Progenitor cell of endocrine pancreas (in vitro differentiated cells): ENCODE data around the gene ZNF880. TPM values are rescaled to one million over a fixed set of nuclear protein-coding genes. Genes with fewer than 3 reads are reported as not detected.
A peak's percentile ranks its signal among the peaks of the same experiment; 100 is the strongest.
"Not testable (repeated sequence)": the region's sequence is repeated elsewhere in the genome, so short reads cannot be mapped to it uniquely, and the experiment has no call there.

Source experiments
- DNase-seq: peaks from one replicate; pipeline ENCODE4 v3.0.0; 2021; ENCODE audit warnings: low spot score; ENCODE audit not compliant: unreplicated experiment
- H3K27ac Mint-ChIP-seq: 2 replicates; pipeline ENCODE4 v1.8.0; 2021; ENCODE audit warnings: mild to moderate bottlenecking, moderate library complexity, mixed read lengths
- H3K27me3 Mint-ChIP-seq: 2 replicates; pipeline ENCODE4 v1.8.0; 2021; ENCODE audit warnings: mixed read lengths
- H3K36me3 Mint-ChIP-seq: 2 replicates; pipeline ENCODE4 v1.8.0; 2022; ENCODE audit warnings: mixed read lengths; ENCODE audit not compliant: insufficient read depth
- H3K4me1 Mint-ChIP-seq: 2 replicates; pipeline ENCODE4 v1.8.0; 2021; ENCODE audit warnings: low read depth, mixed read lengths
- H3K4me3 Mint-ChIP-seq: 2 replicates; pipeline ENCODE4 v1.8.0; 2021; ENCODE audit warnings: low read depth, mild to moderate bottlenecking, moderate library complexity, mixed read lengths
- H3K9me3 Mint-ChIP-seq: 2 replicates; pipeline ENCODE4 v1.8.0; 2021; ENCODE audit warnings: low read depth, mixed read lengths
- total RNA-seq: library from RNA; stranded (reverse); gene quantifications from 2 replicates; pipeline ENCODE4 v1.2.1, GENCODE V29; 2021
- TF ChIP-seq, protein P1 (sequence below): fragments of 200-600 bp; sonication (generic); IDR thresholded peaks from one replicate; pipeline ENCODE4 v1.5.0; 2021; ENCODE audit warnings: antibody characterized with exemption, mild to moderate bottlenecking; ENCODE audit not compliant: unreplicated experiment

The ZNF880 gene
- total RNA-seq, 1 donor from 2014 or later = 36.7 TPM

DNA sequence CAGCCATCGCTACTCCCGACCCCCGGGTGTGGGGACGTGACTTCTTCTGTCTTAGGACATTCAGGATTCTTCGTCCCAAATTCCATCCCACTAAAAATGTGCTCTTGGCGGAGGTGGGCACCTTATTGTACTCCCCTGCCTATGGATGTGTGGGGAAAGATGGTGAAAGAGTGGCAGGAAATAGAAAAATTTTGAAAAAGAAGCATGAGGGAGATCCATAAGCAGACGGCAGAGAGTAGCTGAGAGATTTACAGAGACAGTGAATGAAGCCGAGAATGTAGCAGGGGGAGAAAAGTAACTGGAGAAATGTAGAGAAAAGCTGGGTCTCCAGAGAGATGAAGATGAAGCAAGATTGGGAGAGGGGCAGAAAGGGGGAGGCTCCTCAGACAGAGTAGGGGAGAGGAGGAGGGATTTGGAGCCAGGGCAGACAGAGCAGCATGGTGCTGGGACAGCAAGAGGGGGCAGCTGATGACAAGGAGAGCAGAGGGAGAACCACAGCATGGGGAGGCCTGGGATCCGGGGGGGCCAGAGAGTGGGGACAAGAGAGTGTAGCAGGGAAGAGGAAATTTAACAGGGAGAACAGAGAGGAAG, 32.8 kb upstream of the ZNF880 start:
- Mint-ChIP-seq H3K27me3 (no peaks in the 10 kb centered on the region), H3K36me3 (peaks cover 17% of the 10 kb centered on the region), H3K4me1 (peaks cover 28% of the 10 kb centered on the region), H3K4me3 (peak overlapping the region; percentile 92), H3K27ac (peak overlapping the region; percentile 97), H3K9me3 (peaks cover 14% of the 10 kb centered on the region)
- no peak for DNase-seq
- TF ChIP-seq, protein P1, sequence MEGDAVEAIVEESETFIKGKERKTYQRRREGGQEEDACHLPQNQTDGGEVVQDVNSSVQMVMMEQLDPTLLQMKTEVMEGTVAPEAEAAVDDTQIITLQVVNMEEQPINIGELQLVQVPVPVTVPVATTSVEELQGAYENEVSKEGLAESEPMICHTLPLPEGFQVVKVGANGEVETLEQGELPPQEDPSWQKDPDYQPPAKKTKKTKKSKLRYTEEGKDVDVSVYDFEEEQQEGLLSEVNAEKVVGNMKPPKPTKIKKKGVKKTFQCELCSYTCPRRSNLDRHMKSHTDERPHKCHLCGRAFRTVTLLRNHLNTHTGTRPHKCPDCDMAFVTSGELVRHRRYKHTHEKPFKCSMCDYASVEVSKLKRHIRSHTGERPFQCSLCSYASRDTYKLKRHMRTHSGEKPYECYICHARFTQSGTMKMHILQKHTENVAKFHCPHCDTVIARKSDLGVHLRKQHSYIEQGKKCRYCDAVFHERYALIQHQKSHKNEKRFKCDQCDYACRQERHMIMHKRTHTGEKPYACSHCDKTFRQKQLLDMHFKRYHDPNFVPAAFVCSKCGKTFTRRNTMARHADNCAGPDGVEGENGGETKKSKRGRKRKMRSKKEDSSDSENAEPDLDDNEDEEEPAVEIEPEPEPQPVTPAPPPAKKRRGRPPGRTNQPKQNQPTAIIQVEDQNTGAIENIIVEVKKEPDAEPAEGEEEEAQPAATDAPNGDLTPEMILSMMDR = no peak

DNA sequence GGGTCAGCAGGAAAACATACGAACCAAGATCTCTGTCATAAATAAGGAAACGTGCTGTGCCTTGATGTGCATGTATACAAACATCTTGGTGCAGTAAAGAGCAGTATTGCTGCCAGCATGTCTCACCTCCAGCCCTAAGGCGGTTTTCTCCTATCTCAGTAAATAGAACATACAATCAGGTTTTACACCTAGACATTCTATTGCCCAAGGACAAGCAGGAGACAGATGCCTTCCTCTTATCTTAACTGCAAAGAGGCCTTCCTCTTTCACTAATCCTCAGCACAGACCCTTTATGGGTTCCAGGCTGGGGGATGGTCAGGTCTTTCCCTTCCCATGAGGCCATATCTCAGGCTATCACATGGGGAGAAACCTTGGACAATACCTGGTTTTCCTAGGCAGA, 30.7 kb upstream of the ZNF880 start:
- not testable (repeated sequence) for DNase-seq, H3K9me3 Mint-ChIP-seq, H3K27me3 Mint-ChIP-seq, H3K36me3 Mint-ChIP-seq
- Mint-ChIP-seq H3K4me3 (peak overlapping the region; percentile 61), H3K4me1 (peaks cover 28% of the 10 kb centered on the region), H3K27ac (peak overlapping the region; percentile 95)

DNA sequence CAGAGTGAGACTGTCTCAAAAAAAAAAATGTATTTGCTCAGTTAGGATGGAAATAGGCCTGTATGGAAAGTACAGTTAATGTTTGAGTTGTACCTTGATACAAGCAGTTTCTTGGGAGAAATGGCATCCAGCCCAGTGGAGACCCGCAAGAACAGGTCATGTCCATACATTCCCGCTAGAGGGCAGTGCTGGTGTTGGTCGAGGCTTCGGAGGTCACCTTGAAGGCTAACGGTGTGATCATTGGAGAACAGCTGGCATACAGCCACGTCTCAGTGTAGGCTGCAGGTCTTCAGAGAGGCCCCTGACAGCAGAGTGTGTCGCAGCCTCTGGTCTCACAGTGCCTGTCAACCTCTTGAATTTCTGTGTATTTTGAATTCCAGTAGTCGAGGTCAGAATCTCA, 26.2 kb upstream of the ZNF880 start:
- peaks cover 13% of the 10 kb centered on the region for H3K4me1 Mint-ChIP-seq
- H3K36me3 Mint-ChIP-seq = peaks cover 8% of the 10 kb centered on the region
- peak overlapping the region; percentile 69 for H3K27ac Mint-ChIP-seq
- TF ChIP-seq, protein P1 = peak; percentile 78
- H3K9me3 Mint-ChIP-seq = no peaks in the 10 kb centered on the region
- peak; percentile 68 for DNase-seq
- no peak overlapping the region for H3K4me3 Mint-ChIP-seq
- H3K27me3 Mint-ChIP-seq = no peaks in the 10 kb centered on the region

DNA sequence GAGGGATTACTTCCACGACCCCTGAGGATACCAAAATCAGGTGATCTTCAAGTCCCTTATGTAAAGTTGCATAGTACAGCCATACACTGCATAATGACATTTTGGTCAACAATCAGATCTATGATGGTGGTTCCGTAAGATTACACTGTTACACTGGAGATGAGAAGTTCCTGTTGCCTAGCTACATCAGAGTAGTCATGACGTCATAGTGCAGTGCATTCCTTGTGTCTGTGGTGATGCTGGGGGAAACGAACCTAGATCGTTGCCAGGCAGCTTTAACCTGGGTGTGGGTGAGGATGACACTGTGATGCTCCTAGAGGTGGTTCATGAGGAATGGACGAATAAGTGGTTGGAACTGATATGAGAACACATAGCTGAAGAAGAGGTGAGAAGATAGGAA, 24.6 kb upstream of the ZNF880 start:
- no peak overlapping the region for H3K27ac Mint-ChIP-seq
- TF ChIP-seq, protein P1 = no peak
- no peaks in the 10 kb centered on the region for H3K9me3 Mint-ChIP-seq
- no peak for DNase-seq
- no peak overlapping the region for H3K4me3 Mint-ChIP-seq
- H3K4me1 Mint-ChIP-seq = no peaks in the 10 kb centered on the region
- H3K36me3 Mint-ChIP-seq = peaks cover 12% of the 10 kb centered on the region
- no peaks in the 10 kb centered on the region for H3K27me3 Mint-ChIP-seq

DNA sequence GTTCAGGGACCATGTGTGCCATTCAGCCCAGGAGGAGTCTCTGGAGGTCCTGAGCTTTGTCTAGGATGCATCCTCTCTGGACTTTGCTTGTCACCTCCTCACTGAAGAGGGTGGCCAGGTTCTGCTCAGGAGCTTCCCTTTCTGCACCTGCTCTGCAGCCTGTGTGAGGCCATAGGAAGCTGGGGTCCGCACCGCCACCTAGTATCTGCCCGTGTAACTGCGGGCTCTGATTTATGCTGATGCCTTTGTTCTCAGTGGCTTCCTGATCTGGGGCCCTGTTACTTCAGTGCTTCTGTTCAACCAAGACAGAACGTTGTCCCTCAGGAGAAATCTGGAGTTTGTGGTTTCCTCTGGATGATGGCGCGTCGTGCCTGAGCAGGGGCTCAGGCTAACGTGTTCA, 18.2 kb upstream of the ZNF880 start:
- H3K36me3 Mint-ChIP-seq = peaks cover 54% of the 10 kb centered on the region
- no peak overlapping the region for H3K4me3 Mint-ChIP-seq
- H3K27me3 Mint-ChIP-seq = no peaks in the 10 kb centered on the region
- H3K9me3 Mint-ChIP-seq = peaks cover 3% of the 10 kb centered on the region
- DNase-seq = peak; percentile 15
- no peaks in the 10 kb centered on the region for H3K4me1 Mint-ChIP-seq
- TF ChIP-seq, protein P1 = peak; percentile 53
- H3K27ac Mint-ChIP-seq = peak overlapping the region; percentile 61

GRCh38 chr19:52366414-52366824, 3.3 kb upstream of the ZNF880 start:
- H3K27me3 Mint-ChIP-seq = no peaks in the 10 kb centered on the region
- no peak for DNase-seq
- peaks cover 77% of the 10 kb centered on the region for H3K36me3 Mint-ChIP-seq
- no peak overlapping the region for H3K4me3 Mint-ChIP-seq
- H3K9me3 Mint-ChIP-seq = peaks cover 43% of the 10 kb centered on the region
- peak overlapping the region; percentile 72 for H3K27ac Mint-ChIP-seq
- H3K4me1 Mint-ChIP-seq = no peaks in the 10 kb centered on the region
- TF ChIP-seq, protein P1 = no peak
